Keratinocyte (primary cell): Measurements from ENCODE around the gene ITGA7. TPM values are rescaled to one million over a fixed set of nuclear protein-coding genes. Genes with fewer than 3 reads are reported as not detected.

Experiments
- DNase-seq: peaks from one replicate; pipeline ENCODE4 v3.0.0-alpha.2; 2011; ENCODE audit warnings: low read depth, missing footprints, low spot score
- FAIRE-seq: peaks from 2 replicates; lab custom pipeline; 2011; peaks lifted over from hg19 to GRCh38; lab: Jason Lieb, UNC
- H2AFZ ChIP-seq: 2 replicates; pipeline ENCODE4 v1.6.0; 2012; ENCODE audit warnings: low read length, control low read depth, inconsistent platforms; ENCODE audit not compliant: control insufficient read depth
- H3K27ac ChIP-seq: 2 replicates; pipeline ENCODE4 v1.5.1; 2011; ENCODE audit warnings: low read length; ENCODE audit not compliant: control insufficient read depth, insufficient read depth
- H3K27me3 ChIP-seq: 3 replicates; pipeline ENCODE4 v1.6.0; 2011; ENCODE audit warnings: low read length; ENCODE audit not compliant: control insufficient read depth, insufficient read depth; ENCODE audit errors: extremely low read depth
- H3K36me3 ChIP-seq, 2 experiments: 2 replicates in 1 of 2; 3 replicates in 1 of 2; pipeline ENCODE4 v1.5.1; 2011; ENCODE audit warnings: low read length in 2 of 2, mild to moderate bottlenecking in 1 of 2; ENCODE audit not compliant: control insufficient read depth in 2 of 2, insufficient read depth in 2 of 2; ENCODE audit errors: extremely low read depth in 1 of 2
- H3K4me1 ChIP-seq: 3 replicates; pipeline ENCODE4 v1.5.1; 2011; ENCODE audit warnings: low read length; ENCODE audit not compliant: control insufficient read depth, insufficient read depth; ENCODE audit errors: extremely low read depth
- H3K4me2 ChIP-seq: 3 replicates; pipeline ENCODE4 v1.6.0; 2011; ENCODE audit warnings: low read depth, low read length; ENCODE audit not compliant: control insufficient read depth, insufficient read depth; ENCODE audit errors: extremely low read depth
- H3K4me3 ChIP-seq, 3 experiments: fragments of 200-600 bp in 1 of 3; sonication (generic) in 1 of 3; 2 replicates in 2 of 3; 3 replicates in 1 of 3; pipeline ENCODE4 v1.5.1; 2011 to 2016; ENCODE audit warnings: low read length in 3 of 3, mild to moderate bottlenecking in 3 of 3, control low read depth in 2 of 3, inconsistent platforms in 1 of 3, low read depth in 1 of 3, mixed read lengths in 1 of 3, mixed run types in 1 of 3, moderate library complexity in 1 of 3; ENCODE audit not compliant: control insufficient read depth in 2 of 3, insufficient read depth in 2 of 3; ENCODE audit errors: extremely low read depth in 1 of 3
- H3K79me2 ChIP-seq: 2 replicates; pipeline ENCODE4 v1.6.0; 2012; ENCODE audit warnings: low read length; ENCODE audit not compliant: control insufficient read depth, insufficient read depth
- H3K9ac ChIP-seq: 3 replicates; pipeline ENCODE4 v1.6.0; 2011; ENCODE audit warnings: low read length; ENCODE audit not compliant: control insufficient read depth, insufficient read depth; ENCODE audit errors: extremely low read depth
- H3K9me1 ChIP-seq: 3 replicates; pipeline ENCODE4 v1.6.0; 2011; ENCODE audit warnings: low read length; ENCODE audit not compliant: control insufficient read depth, insufficient read depth; ENCODE audit errors: extremely low read depth
- H3K9me3 ChIP-seq: 2 replicates; pipeline ENCODE4 v1.5.1; 2012; ENCODE audit warnings: low read depth, low read length; ENCODE audit not compliant: control insufficient read depth
- H4K20me1 ChIP-seq: 3 replicates; pipeline ENCODE4 v1.6.0; 2011; ENCODE audit warnings: low read length; ENCODE audit not compliant: control insufficient read depth, insufficient read depth; ENCODE audit errors: extremely low read depth
- CTCF ChIP-seq, 3 experiments: IDR thresholded peaks in 1 of 3; conservative IDR thresholded peaks in 1 of 3; optimal IDR thresholded peaks in 1 of 3; 2 replicates in 2 of 3; 3 replicates in 1 of 3; pipeline versions ENCODE3 to v1.5.1; 2011; ENCODE audit warnings: low read length in 3 of 3, mild to moderate bottlenecking in 3 of 3, moderate library complexity in 2 of 3, control low read depth in 1 of 3, inconsistent platforms in 1 of 3; ENCODE audit not compliant: insufficient read depth in 2 of 3; ENCODE audit errors: extremely low read depth in 1 of 3
- EZH2 ChIP-seq: IDR thresholded peaks from one replicate; pipeline ENCODE4 v1.6.1; 2012; ENCODE audit warnings: inconsistent platforms, mild to moderate bottlenecking, low read length, moderate library complexity
- dilution Hi-C: fragments of 300-500 bp; cut with MboI; formaldehyde crosslinking; loops from one replicate; pipeline ENCODE4 v1.7.0; 2020; ENCODE audit warnings: low sequenced_read_pairs; ENCODE audit not compliant: extremely low pct_ligation_motif_present
- polyA plus RNA-seq, 5 experiments: library from polyadenylated mRNA; depleted of rRNA in 3 of 5; stranded (reverse) in 3 of 5; stranded (forward) in 1 of 5; unstranded in 1 of 5; fragments of >200 nt; gene quantifications; 1 replicate in 1 of 5; 2 replicates in 3 of 5; 3 replicates in 1 of 5; pipeline versions ENCODE4 v1.2.1 to v1.2.3, GENCODE V29; 2011 to 2012; ENCODE audit warnings: missing spikeins in 2 of 5, low read depth in 1 of 5, low replicate concordance in 1 of 5

Gene ITGA7
- polyA plus RNA-seq, 1 donor (not counting 4 experiments of a cell fraction or from before 2014, with no cell fraction given), result 0.04 TPM

GRCh38 chr12:55664826-55665225 is 42.9 kb downstream of the ITGA7 start:
- Histone ChIP-seq H3K9me1 (no peaks in the 10 kb centered on the region), H3K27me3 (peaks cover 4% of the 10 kb centered on the region), H3K9me3 (no peaks in the 10 kb centered on the region), H3K79me2 (no peaks in the 10 kb centered on the region), H3K9ac (no peak overlapping the region), H3K36me3 (no peaks in the 10 kb centered on the region), H3K4me2 (no peak overlapping the region), H3K4me1 (no peaks in the 10 kb centered on the region), H4K20me1 (no peaks in the 10 kb centered on the region), H3K27ac (no peak overlapping the region), H3K4me3 (no peak overlapping the region), H2AFZ (no peak overlapping the region)
- DNase-seq (no peak), FAIRE-seq (no peak)
- dilution Hi-C loops, result no loop called here
- TF ChIP-seq CTCF (optimal IDR thresholded peaks at IDR 0.05 in 1 of 3, IDR thresholded peaks at IDR 0.05 in 1 of 3, conservative IDR thresholded peaks at IDR 0.05 in 1 of 3; ENCODE audit: extremely low read depth in 1 of 3, insufficient read depth in 2 of 3, low read length in 3 of 3) (no peak), EZH2 (no peak)

DNA sequence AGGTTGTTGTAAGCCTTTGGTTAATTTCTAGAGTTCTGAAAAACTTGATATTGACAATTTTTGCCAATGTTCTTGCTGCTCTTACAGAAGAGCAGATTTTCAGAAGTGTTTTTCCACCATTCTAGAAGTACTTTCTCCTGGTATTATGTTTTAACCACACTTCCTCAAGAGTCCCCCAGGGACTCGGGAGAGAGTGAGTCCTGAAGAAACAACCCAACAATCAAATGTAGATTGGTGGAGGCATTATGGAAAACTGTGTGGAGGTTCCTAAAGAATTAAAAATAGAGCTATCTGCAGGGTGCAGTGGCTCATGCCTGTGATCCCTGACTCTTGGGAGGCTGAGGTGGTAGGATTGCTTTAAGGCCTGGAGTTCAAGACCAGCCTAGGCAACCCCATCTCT is 44.3 kb downstream of the ITGA7 start:
- Histone ChIP-seq H3K36me3 (no peaks in the 10 kb centered on the region), H3K4me1 (no peaks in the 10 kb centered on the region), H4K20me1 (no peaks in the 10 kb centered on the region), H3K27ac (no peak overlapping the region), H3K79me2 (no peaks in the 10 kb centered on the region), H3K9ac (no peak overlapping the region), H3K9me3 (no peaks in the 10 kb centered on the region), H3K4me3 (no peak overlapping the region), H3K9me1 (no peaks in the 10 kb centered on the region), H3K4me2 (no peak overlapping the region), H2AFZ (no peak overlapping the region), H3K27me3 (peaks cover 4% of the 10 kb centered on the region)
- no peak for FAIRE-seq
- dilution Hi-C loops, result no loop called here
- TF ChIP-seq EZH2 (no peak), CTCF (optimal IDR thresholded peaks at IDR 0.05 in 1 of 3, IDR thresholded peaks at IDR 0.05 in 1 of 3, conservative IDR thresholded peaks at IDR 0.05 in 1 of 3; ENCODE audit: extremely low read depth in 1 of 3, insufficient read depth in 2 of 3, low read length in 3 of 3) (no peak)
- no peak for DNase-seq
